ENCODE data around the gene YWHAB.
A peak's percentile ranks its signal among the peaks of the same experiment; 100 is the strongest.

Gene YWHAB

GRCh38 chr20:44886266-44886651 lies 754 bp downstream of the YWHAB start:
- Histone ChIP-seq H2AFZ (ENCODE audit: low read length) (peak overlapping the region; percentile 71; the same call in 1 of the 2 replicates), H3K4me1 (ENCODE audit: low read length) (peaks cover 20% of the 10 kb centered on the region), H3K4me3 (ENCODE audit: low read length) (peak overlapping the region; percentile 84), H3K9ac (ENCODE audit: low read length) (peak overlapping the region; percentile 96), H4K20me1 (ENCODE audit: insufficient read depth, low read length) (peaks cover 40% of the 10 kb centered on the region), H3K36me3 (replicated peaks; ENCODE audit: insufficient read depth, low read length) (no peaks in the 10 kb centered on the region; the same call in 1 of the 2 replicates), H3F3A (ENCODE audit: insufficient read depth, low read length) (0 out of 2 replicates have a peak, but pooled peaks cover 3% of the 10 kb centered on the region), H3K27ac (ENCODE audit: low read length) (peak overlapping the region; percentile 92; the same call in 1 of the 2 replicates), H3K9me2 (replicated peaks; ENCODE audit: insufficient read depth, low read length) (no peaks in the 10 kb centered on the region), H3K9me3 (replicated peaks; ENCODE audit: insufficient read depth, low read length) (no peaks in the 10 kb centered on the region), H3K27me3 (replicated peaks; ENCODE audit: insufficient read depth, low read length) (no peaks in the 10 kb centered on the region), H3K79me2 (ENCODE audit: low read length) (peaks cover 56% of the 10 kb centered on the region), H3K4me2 (ENCODE audit: low read depth, low read length) (peak overlapping the region; percentile 80)
- DNase-seq, result no peak
- no peak for TF ChIP-seq CTCF (IDR thresholded peaks at IDR 0.05; ENCODE audit: low read length)
- TF ChIP-seq EZH2phosphoT487 (IDR thresholded peaks at IDR 0.05; ENCODE audit: low read length), result no peak
- no peak for TF ChIP-seq EZH2 (optimal IDR thresholded peaks at IDR 0.05; ENCODE audit: low read depth, low read length)

- Histone ChIP-seq H3F3A (ENCODE audit: insufficient read depth, low read length) (0 out of 2 replicates have a peak, but pooled peaks cover 3% of the 10 kb centered on the region), H3K27ac (ENCODE audit: low read length) (no peak overlapping the region), H3K27me3 (replicated peaks; ENCODE audit: insufficient read depth, low read length) (no peaks in the 10 kb centered on the region), H3K9me3 (replicated peaks; ENCODE audit: insufficient read depth, low read length) (no peaks in the 10 kb centered on the region), H3K9me2 (replicated peaks; ENCODE audit: insufficient read depth, low read length) (no peaks in the 10 kb centered on the region), H4K20me1 (ENCODE audit: insufficient read depth, low read length) (peaks cover 45% of the 10 kb centered on the region), H3K4me2 (ENCODE audit: low read depth, low read length) (peak overlapping the region; percentile 80), H3K4me1 (ENCODE audit: low read length) (peaks cover 20% of the 10 kb centered on the region), H3K4me3 (ENCODE audit: low read length) (peak overlapping the region; percentile 84), H3K79me2 (ENCODE audit: low read length) (peaks cover 61% of the 10 kb centered on the region), H3K36me3 (replicated peaks; ENCODE audit: insufficient read depth, low read length) (no peaks in the 10 kb centered on the region; the same call in 1 of the 2 replicates), H2AFZ (ENCODE audit: low read length) (no peak overlapping the region), H3K9ac (ENCODE audit: low read length) (peak overlapping the region; percentile 96; the same call in 1 of the 2 replicates)
- TF ChIP-seq EZH2phosphoT487 (IDR thresholded peaks at IDR 0.05; ENCODE audit: low read length) (no peak), EZH2 (optimal IDR thresholded peaks at IDR 0.05; ENCODE audit: low read depth, low read length) (no peak), CTCF (IDR thresholded peaks at IDR 0.05; ENCODE audit: low read length) (no peak)
- DNase-seq, result no peak
Observed at GRCh38 chr20:44886828-44887227, 1.3 kb downstream of the YWHAB start.

- Histone ChIP-seq H4K20me1 (ENCODE audit: insufficient read depth, low read length) (peaks cover 52% of the 10 kb centered on the region), H3K9me2 (replicated peaks; ENCODE audit: insufficient read depth, low read length) (no peaks in the 10 kb centered on the region), H3K4me1 (ENCODE audit: low read length) (peaks cover 20% of the 10 kb centered on the region), H3K9ac (ENCODE audit: low read length) (no peak overlapping the region; the same call in 1 of the 2 replicates), H3F3A (ENCODE audit: insufficient read depth, low read length) (0 out of 2 replicates have a peak, but pooled peaks cover 3% of the 10 kb centered on the region), H3K27ac (ENCODE audit: low read length) (no peak overlapping the region), H3K36me3 (replicated peaks; ENCODE audit: insufficient read depth, low read length) (no peaks in the 10 kb centered on the region; the same call in 1 of the 2 replicates), H3K27me3 (replicated peaks; ENCODE audit: insufficient read depth, low read length) (no peaks in the 10 kb centered on the region), H3K4me2 (ENCODE audit: low read depth, low read length) (peak overlapping the region; percentile 80), H3K9me3 (replicated peaks; ENCODE audit: insufficient read depth, low read length) (no peaks in the 10 kb centered on the region), H2AFZ (ENCODE audit: low read length) (no peak overlapping the region), H3K4me3 (ENCODE audit: low read length) (peak overlapping the region; percentile 84; the same call in 1 of the 2 replicates), H3K79me2 (ENCODE audit: low read length) (peaks cover 68% of the 10 kb centered on the region)
- no peak for TF ChIP-seq CTCF (IDR thresholded peaks at IDR 0.05; ENCODE audit: low read length)
- DNase-seq, result no peak
Observed at GRCh38 chr20:44887466-44887865, 2.0 kb downstream of the YWHAB start.

All from MM.1S (cell line).